ENCODE data around the gene TRPM3. TPM values are rescaled to one million over a fixed set of nuclear protein-coding genes. Genes with fewer than 3 reads are reported as not detected.

The TRPM3 gene
- total and polyA plus RNA-seq, 2 of the 13 experiments (the other 11 are each of a cell fraction or from before 2014, with no cell fraction given): not detected

DNA sequence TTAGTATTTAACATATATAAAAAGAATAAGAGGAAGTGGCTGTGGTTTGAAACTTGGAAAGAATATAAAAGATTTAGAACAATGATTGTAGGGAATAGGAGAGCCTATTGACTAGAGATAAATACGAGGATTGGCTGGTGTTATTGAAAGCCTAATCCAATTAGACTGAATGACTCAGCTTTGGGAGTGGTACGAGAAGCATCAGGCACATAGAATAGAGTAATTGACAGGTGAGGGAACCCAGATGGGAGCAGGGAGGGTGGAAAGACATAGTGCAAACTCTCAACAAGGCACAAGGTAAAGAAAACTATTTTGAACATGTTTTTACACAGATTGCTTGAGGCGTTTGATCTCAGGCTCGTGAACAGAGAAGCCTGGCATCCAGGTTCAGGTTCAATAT is 368.1 kb downstream of the TRPM3 start:
- CTCF ChIA-PET (ENCODE audit: low intra/inter-chr PET ratio, low total read pairs): no interaction called here

DNA sequence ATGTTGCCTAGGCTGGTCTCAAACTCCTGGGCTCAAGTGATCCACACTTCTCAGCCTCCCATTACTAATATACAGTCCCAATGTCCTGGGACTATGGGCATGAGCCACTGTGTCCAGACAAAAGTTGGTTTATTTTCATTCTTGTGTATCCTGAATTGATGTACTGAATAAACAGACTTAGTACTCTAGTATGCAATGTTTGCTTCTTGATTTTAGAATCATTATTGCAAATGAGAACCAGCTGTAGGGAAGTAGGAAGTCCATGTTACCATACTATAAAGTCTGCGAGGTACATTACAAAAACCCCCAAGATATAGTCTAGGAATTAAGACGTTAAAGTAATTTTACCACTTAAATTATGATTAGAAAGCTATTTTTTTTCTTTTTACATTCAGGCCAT is 372.4 kb downstream of the TRPM3 start:
- no peak for DNase-seq (ENCODE audit: low spot score)

More for the DNA sequence above, 368.1 kb downstream of the TRPM3 start:
- no peaks in the 10 kb centered on the region for H3K36me3 ChIP-seq (replicated peaks in 1 of 2; ENCODE audit: control insufficient read depth in 1 of 2, insufficient read depth in 2 of 2, low read length in 2 of 2)
- no peaks in the 10 kb centered on the region for H3K27me3 ChIP-seq (ENCODE audit: control insufficient read depth in 1 of 2, insufficient read depth in 2 of 2, low read length in 2 of 2)
- intact Hi-C loops (cut with micrococcal nuclease; ENCODE audit: unreplicated experiment): no loop called here
- POLR2A ChIA-PET: no interaction called here
- BruUV-seq (replicated peaks): no TSS peak
- H3K4me1 ChIP-seq (ENCODE audit: insufficient read depth, low read length): no peaks in the 10 kb centered on the region
- in situ Hi-C loops (cut with HindIII; ENCODE audit: extremely low pct_ligation_motif_present, low pct_unique_long_range_greater_than_20kb): no loop called here
- H2AFZ ChIP-seq (ENCODE audit: low read length): no peak overlapping the region
- H3K9me3 ChIP-seq (ENCODE audit: low read length): no peaks in the 10 kb centered on the region
- DNase-seq (ENCODE audit: low spot score) (no peak), FAIRE-seq (no peak), ATAC-seq (no peak)
- no peak overlapping the region for H3K4me3 ChIP-seq (replicated peaks in 1 of 3; ENCODE audit: insufficient read depth in 1 of 3, low read depth in 2 of 3, low read length in 3 of 3)
- H3K9ac ChIP-seq (ENCODE audit: insufficient read depth, low read depth, low read length): no peak overlapping the region
- no peak for TF ChIP-seq THAP11 (CRISPR knock-in tag; IDR thresholded peaks at IDR 0.05)
- no peak for TF ChIP-seq ZNF781 (CRISPR knock-in tag; IDR thresholded peaks at IDR 0.05; ENCODE audit: borderline replicate concordance, not compliant biosample characterization)
- no peak for TF ChIP-seq REL (CRISPR knock-in tag; conservative IDR thresholded peaks at IDR 0.05)
- TF ChIP-seq CENPT (CRISPR knock-in tag; IDR thresholded peaks at IDR 0.05; ENCODE audit: low read depth): no peak
- no peak overlapping the region for H3K27ac ChIP-seq (ENCODE audit: extremely low read length, insufficient read depth, low read length)
- H3K4me2 ChIP-seq (ENCODE audit: low read depth, low read length): no peak overlapping the region
- no peaks in the 10 kb centered on the region for H3K79me2 ChIP-seq (ENCODE audit: insufficient read depth, low read length)
- 1% methylated on average over 4 of the region's 4 CpGs for WGBS (ENCODE audit: low lambda C conversion rate)
- no peaks in the 10 kb centered on the region for H4K20me1 ChIP-seq (ENCODE audit: insufficient read depth, low read length)

More for the DNA sequence above, 372.4 kb downstream of the TRPM3 start:
- H3K27ac ChIP-seq (ENCODE audit: extremely low read length, insufficient read depth, low read length): no peak overlapping the region
- no peak overlapping the region for H3K4me2 ChIP-seq (ENCODE audit: low read depth, low read length)
- FAIRE-seq (no peak), ATAC-seq (no peak)
- 0% methylated on average over 2 of the region's 2 CpGs for WGBS (ENCODE audit: low lambda C conversion rate)
- H3K9me3 ChIP-seq (ENCODE audit: low read length): no peaks in the 10 kb centered on the region
- H3K9ac ChIP-seq (ENCODE audit: insufficient read depth, low read depth, low read length): no peak overlapping the region
- no peak overlapping the region for H2AFZ ChIP-seq (ENCODE audit: low read length)
- TF ChIP-seq ZKSCAN5 (CRISPR knock-in tag; IDR thresholded peaks at IDR 0.05) (no peak), JDP2 (CRISPR knock-in tag; IDR thresholded peaks at IDR 0.05; ENCODE audit: borderline replicate concordance) (no peak), ZNF569 (CRISPR knock-in tag; IDR thresholded peaks at IDR 0.05; ENCODE audit: borderline replicate concordance) (no peak), MXI1 (IDR thresholded peaks at IDR 0.05; ENCODE audit: borderline replicate concordance, low read depth, low read length) (no peak)
- no TSS peak for BruUV-seq (replicated peaks)
- intact Hi-C loops (cut with micrococcal nuclease; ENCODE audit: unreplicated experiment): no loop called here
- H4K20me1 ChIP-seq (ENCODE audit: insufficient read depth, low read length): no peaks in the 10 kb centered on the region
- in situ Hi-C loops (cut with HindIII; ENCODE audit: extremely low pct_ligation_motif_present, low pct_unique_long_range_greater_than_20kb): no loop called here
- no peaks in the 10 kb centered on the region for H3K79me2 ChIP-seq (ENCODE audit: insufficient read depth, low read length)
- no peaks in the 10 kb centered on the region for H3K4me1 ChIP-seq (ENCODE audit: insufficient read depth, low read length)
- no peak overlapping the region for H3K4me3 ChIP-seq (replicated peaks in 1 of 3; ENCODE audit: insufficient read depth in 1 of 3, low read depth in 2 of 3, low read length in 3 of 3)
- POLR2A ChIA-PET: no interaction called here
- H3K36me3 ChIP-seq (replicated peaks in 1 of 2; ENCODE audit: control insufficient read depth in 1 of 2, insufficient read depth in 2 of 2, low read length in 2 of 2): no peaks in the 10 kb centered on the region
- CTCF ChIA-PET (ENCODE audit: low intra/inter-chr PET ratio, low total read pairs): no interaction called here
- H3K27me3 ChIP-seq (ENCODE audit: control insufficient read depth in 1 of 2, insufficient read depth in 2 of 2, low read length in 2 of 2): no peaks in the 10 kb centered on the region

Data from HepG2 (cell line).